NCI-H524 treated with DMSO at 0.1 percent for 48 hours (cell line): ENCODE measurements around the gene GPR68.
"Not testable (repeated sequence)": the region's sequence is repeated elsewhere in the genome, so short reads cannot be mapped to it uniquely, and the experiment has no call there.

Experiments
- DNase-seq: peaks from one replicate; lab custom pipeline; 2025; lab: John Stamatoyannopoulos, UW

Gene GPR68

GRCh38 chr14:91228112-91229004 lies 16.1 kb downstream of the GPR68 start:
- no peak for DNase-seq

GRCh38 chr14:91227183-91227628 lies 17.3 kb downstream of the GPR68 start:
- no peak for DNase-seq

GRCh38 chr14:91226360-91226759 lies 18.1 kb downstream of the GPR68 start:
- not testable (repeated sequence) for DNase-seq

- no peak for DNase-seq
Measured at GRCh38 chr14:91225025-91225424, 19.5 kb downstream of the GPR68 start.

- no peak for DNase-seq
Measured at GRCh38 chr14:91223028-91223783, 21.3 kb downstream of the GPR68 start.

- no peak for DNase-seq
Measured at GRCh38 chr14:91221270-91221669, 23.2 kb downstream of the GPR68 start.

- peak; percentile 82 for DNase-seq
Measured at GRCh38 chr14:91220581-91221000, 23.9 kb downstream of the GPR68 start.

- no peak for DNase-seq
Measured at GRCh38 chr14:91219517-91220389, 24.8 kb downstream of the GPR68 start.

- no peak for DNase-seq
Measured at GRCh38 chr14:91218014-91218413, 26.5 kb downstream of the GPR68 start.

GRCh38 chr14:91216731-91217226 lies 27.7 kb downstream of the GPR68 start:
- no peak for DNase-seq

GRCh38 chr14:91215381-91215780 lies 29.1 kb downstream of the GPR68 start:
- DNase-seq = no peak

- no peak for DNase-seq
Measured at GRCh38 chr14:91214306-91214705, 30.2 kb downstream of the GPR68 start.

GRCh38 chr14:91211017-91211416 lies 33.5 kb downstream of the GPR68 start:
- no peak for DNase-seq

GRCh38 chr14:91207008-91207407 lies 37.5 kb downstream of the GPR68 start:
- no peak for DNase-seq

- no peak for DNase-seq
Measured at GRCh38 chr14:91205459-91205858, 39.0 kb downstream of the GPR68 start.

- no peak for DNase-seq
Measured at GRCh38 chr14:91204657-91205056, 39.8 kb downstream of the GPR68 start.

GRCh38 chr14:91202234-91202974 lies 42.1 kb downstream of the GPR68 start:
- peak; percentile 14 for DNase-seq

- not testable (repeated sequence) for DNase-seq
Measured at GRCh38 chr14:91200802-91201201, 43.7 kb downstream of the GPR68 start.

GRCh38 chr14:91197631-91198030 lies 46.9 kb downstream of the GPR68 start:
- DNase-seq = no peak

GRCh38 chr14:91195881-91196280 lies 48.6 kb downstream of the GPR68 start:
- no peak for DNase-seq

GRCh38 chr14:91193069-91193468 lies 51.4 kb downstream of the GPR68 start:
- DNase-seq = no peak
